Liver (tissue), 9 donors: ENCODE data around the gene TMEM123. TPM values are rescaled to one million over a fixed set of nuclear protein-coding genes. Genes with fewer than 3 reads are reported as not detected.

Experiments used
- DNase-seq: peaks from one replicate; pipeline ENCODE4 v3.0.0-alpha.2; 2017; ENCODE audit warnings: low spot score
- H3K27ac ChIP-seq, 2 donors: one replicate each; pipeline ENCODE4 v1.7.0; 2013; ENCODE audit warnings: inconsistent platforms in 2 of 2, low read length in 2 of 2, control low read depth in 1 of 2, low read depth in 1 of 2, mild to moderate bottlenecking in 1 of 2
- H3K27me3 ChIP-seq, 4 donors: one replicate each; pipeline versions ENCODE4 v1.6.1 to v1.7.0; 2013; ENCODE audit warnings: low read length in 3 of 4, inconsistent platforms in 1 of 4, mild to moderate bottlenecking in 1 of 4, moderate library complexity in 1 of 4; ENCODE audit not compliant: control insufficient read depth in 4 of 4, insufficient read depth in 4 of 4
- H3K36me3 ChIP-seq, 4 donors: one replicate each; pipeline versions ENCODE4 v1.6.1 to v1.7.0; 2013; ENCODE audit warnings: low read length in 3 of 4, mild to moderate bottlenecking in 3 of 4, low read depth in 1 of 4, moderate library complexity in 1 of 4; ENCODE audit not compliant: control insufficient read depth in 4 of 4, insufficient read depth in 3 of 4
- H3K4me1 ChIP-seq, 4 donors: one replicate each; pipeline versions ENCODE4 v1.6.1 to v1.7.0; 2013; ENCODE audit warnings: low read length in 3 of 4, mild to moderate bottlenecking in 3 of 4, moderate library complexity in 1 of 4; ENCODE audit not compliant: control insufficient read depth in 4 of 4, insufficient read depth in 4 of 4
- H3K4me3 ChIP-seq, 3 donors: one replicate each; pipeline versions ENCODE4 v1.6.1 to v1.7.0; 2013; ENCODE audit warnings: low read length in 3 of 3, control low read depth in 1 of 3, low read depth in 1 of 3, mild to moderate bottlenecking in 1 of 3
- H3K9ac ChIP-seq, 2 donors: one replicate each; pipeline ENCODE4 v1.7.0; 2013; ENCODE audit warnings: low read length in 2 of 2, mild to moderate bottlenecking in 2 of 2, moderate library complexity in 2 of 2, control low read depth in 1 of 2, low read depth in 1 of 2
- H3K9me3 ChIP-seq, 4 donors: one replicate each; pipeline versions ENCODE4 v1.6.1 to v1.7.0; 2013; ENCODE audit warnings: low read length in 3 of 4; ENCODE audit not compliant: control insufficient read depth in 4 of 4
- EGR1 ChIP-seq, 2 donors: IDR thresholded peaks; 2 replicates each; pipeline ENCODE4 v1.6.1; 2016 to 2018; ENCODE audit warnings: antibody characterized with exemption in 2 of 2, low read depth in 2 of 2
- FOXA1 ChIP-seq: IDR thresholded peaks from 2 replicates; pipeline ENCODE4 v1.6.1; 2016; ENCODE audit warnings: antibody characterized with exemption
- FOXA2 ChIP-seq: IDR thresholded peaks from 2 replicates; pipeline ENCODE4 v1.6.1; 2016; ENCODE audit warnings: antibody characterized with exemption
- GABPA ChIP-seq, 2 donors: IDR thresholded peaks in 1 of 2; conservative IDR thresholded peaks in 1 of 2; 2 replicates each; pipeline ENCODE4 v1.6.1; 2016; ENCODE audit warnings: antibody characterized with exemption in 2 of 2, mild to moderate bottlenecking in 1 of 2, moderate library complexity in 1 of 2
- HNF4A ChIP-seq, 2 donors: conservative IDR thresholded peaks; 2 replicates each; pipeline ENCODE4 v1.6.1; 2016; ENCODE audit warnings: antibody characterized with exemption in 2 of 2, mild to moderate bottlenecking in 2 of 2
- HNF4G ChIP-seq: IDR thresholded peaks from 2 replicates; pipeline ENCODE4 v1.6.1; 2016; ENCODE audit warnings: antibody characterized with exemption
- JUND ChIP-seq, 2 donors: IDR thresholded peaks; 2 replicates each; pipeline ENCODE4 v1.6.1; 2016; ENCODE audit warnings: antibody characterized with exemption in 2 of 2
- NR2F2 ChIP-seq: IDR thresholded peaks from 2 replicates; pipeline ENCODE4 v1.6.1; 2016; ENCODE audit warnings: antibody characterized with exemption
- RAD21 ChIP-seq, 2 donors: IDR thresholded peaks; 2 replicates each; pipeline ENCODE4 v1.6.1; 2016; ENCODE audit warnings: antibody characterized with exemption in 2 of 2, mild to moderate bottlenecking in 2 of 2
- RXRA ChIP-seq, 2 donors: IDR thresholded peaks; 2 replicates each; pipeline ENCODE4 v1.6.1; 2017 to 2018; ENCODE audit warnings: antibody characterized with exemption in 2 of 2, mild to moderate bottlenecking in 1 of 2
- SP1 ChIP-seq: IDR thresholded peaks from 2 replicates; pipeline ENCODE4 v1.6.1; 2018; ENCODE audit warnings: antibody characterized with exemption, mild to moderate bottlenecking
- TAF1 ChIP-seq: conservative IDR thresholded peaks from 2 replicates; pipeline ENCODE4 v1.6.1; 2016; ENCODE audit warnings: antibody characterized with exemption, mild to moderate bottlenecking
- YY1 ChIP-seq: IDR thresholded peaks from 2 replicates; pipeline ENCODE4 v1.6.1; 2016; ENCODE audit warnings: antibody characterized with exemption, mild to moderate bottlenecking
- WGBS: extraction: QIAGEN DNeasy Blood & Tissue Kit; methylation state at CpG from one replicate; pipeline ENCODE4 v1.1.7; 2013; 5-methylcytosine and 5-hydroxymethylcytosine counted together
- polyA plus RNA-seq, 2 donors: library from polyadenylated mRNA; stranded (reverse) in 1 of 2; unstranded in 1 of 2; fragments of 200-250 nt in 1 of 2; fragments of >200 nt in 1 of 2; fragmentation: Nextera tagmentation in 1 of 2; extraction: Ambion mirVana in 1 of 2; gene quantifications; one replicate each; pipeline versions ENCODE4 v1.2.1 to v1.2.3, GENCODE V29; 2013 to 2015
- total RNA-seq, 2 donors: library from RNA; depleted of rRNA; stranded (reverse); fragments of >200 nt; gene quantifications; one replicate each; pipeline ENCODE4 v1.2.3, GENCODE V29; 2014
- TF ChIP-seq, protein P1 (sequence below): fragments of 150-350 bp; IDR thresholded peaks from 2 replicates; pipeline ENCODE4 v1.5.1; 2017; ENCODE audit warnings: improper control_type of control experiment, low read depth, low read length; ENCODE audit not compliant: missing input control
- TF ChIP-seq, protein P2 (sequence below): IDR thresholded peaks from 2 replicates; pipeline ENCODE4 v1.6.1; 2016; ENCODE audit warnings: antibody characterized with exemption
- TF ChIP-seq, protein P3 (sequence below): IDR thresholded peaks from 2 replicates; pipeline ENCODE4 v1.6.1; 2016; ENCODE audit warnings: antibody characterized with exemption, mild to moderate bottlenecking
- TF ChIP-seq, protein P4 (sequence below): IDR thresholded peaks from 2 replicates; pipeline ENCODE4 v1.6.1; 2016; ENCODE audit warnings: antibody characterized with exemption
- TF ChIP-seq, protein P5 (sequence below): IDR thresholded peaks from 2 replicates; pipeline ENCODE4 v1.6.1; 2016; ENCODE audit warnings: antibody characterized with exemption
- donor health status: healthy.
- donor health status: healthy.
- donor health status: healthy.
- donor health status: healthy.
- donor health status: healthy.

Gene TMEM123
- total and polyA plus RNA-seq, 4 donors, result 101 to 140 (median 107) TPM

DNA sequence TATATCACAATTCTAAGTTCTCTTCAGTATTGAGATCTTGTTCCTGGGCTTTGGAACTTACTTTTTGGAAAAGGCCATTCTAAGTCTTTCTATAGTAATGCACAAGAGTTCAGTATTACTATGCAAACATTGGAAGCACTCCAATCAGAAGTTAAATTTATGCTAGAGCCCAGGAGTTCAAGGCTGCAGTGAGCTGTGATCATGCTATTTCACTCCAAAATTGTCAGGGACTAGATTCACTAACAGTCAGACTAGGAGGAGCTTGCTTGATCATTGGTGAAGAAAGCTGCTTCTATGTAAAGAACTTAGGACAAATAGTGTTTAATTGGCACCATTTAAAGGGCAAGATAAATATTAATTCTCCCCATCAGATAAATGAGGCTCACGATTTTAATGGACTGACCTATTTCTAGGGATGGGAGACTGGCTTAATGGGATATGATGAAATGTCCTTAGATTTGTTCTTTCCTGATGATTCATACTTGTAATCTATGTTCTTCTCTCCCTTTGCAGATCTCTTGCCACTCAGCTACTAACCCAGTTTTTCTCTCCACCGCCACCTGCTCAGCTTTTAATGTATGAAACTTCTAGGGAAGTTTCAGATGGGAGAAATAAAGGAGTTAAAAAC is 32.6 kb upstream of the TMEM123 start:
- no peak overlapping the region for H3K4me3 ChIP-seq
- no peaks in the 10 kb centered on the region for H3K27me3 ChIP-seq
- H3K9ac ChIP-seq, result peak overlapping the region in 1 of 2 donors; percentile 25
- no peaks in the 10 kb centered on the region for H3K36me3 ChIP-seq
- peaks cover 3 to 9% (median 6%) of the 10 kb centered on the region in 4 donors for H3K4me1 ChIP-seq
- 57% methylated on average over 2 of the region's 2 CpGs for WGBS
- TF ChIP-seq HNF4G (no peak), FOXA2 (peak; percentile 23), EGR1 (IDR thresholded peaks at IDR 0.05; ENCODE audit: low read depth in 2 of 2) (peak in 1 of 2 donors; percentile 38), JUND (IDR thresholded peaks at IDR 0.05) (peak in 1 of 2 donors; percentile 54), HNF4A (conservative IDR thresholded peaks at IDR 0.05) (peak; percentile 39 to 60), RXRA (IDR thresholded peaks at IDR 0.05) (peak; percentile 54 to 69), NR2F2 (no peak), RAD21 (IDR thresholded peaks at IDR 0.05) (peak; percentile 6 to 20), SP1 (no peak), GABPA (IDR thresholded peaks at IDR 0.05 in 1 of 2, conservative IDR thresholded peaks at IDR 0.05 in 1 of 2) (no peak), YY1 (peak; percentile 48), FOXA1 (no peak), TAF1 (no peak)
- TF ChIP-seq, protein P1, sequence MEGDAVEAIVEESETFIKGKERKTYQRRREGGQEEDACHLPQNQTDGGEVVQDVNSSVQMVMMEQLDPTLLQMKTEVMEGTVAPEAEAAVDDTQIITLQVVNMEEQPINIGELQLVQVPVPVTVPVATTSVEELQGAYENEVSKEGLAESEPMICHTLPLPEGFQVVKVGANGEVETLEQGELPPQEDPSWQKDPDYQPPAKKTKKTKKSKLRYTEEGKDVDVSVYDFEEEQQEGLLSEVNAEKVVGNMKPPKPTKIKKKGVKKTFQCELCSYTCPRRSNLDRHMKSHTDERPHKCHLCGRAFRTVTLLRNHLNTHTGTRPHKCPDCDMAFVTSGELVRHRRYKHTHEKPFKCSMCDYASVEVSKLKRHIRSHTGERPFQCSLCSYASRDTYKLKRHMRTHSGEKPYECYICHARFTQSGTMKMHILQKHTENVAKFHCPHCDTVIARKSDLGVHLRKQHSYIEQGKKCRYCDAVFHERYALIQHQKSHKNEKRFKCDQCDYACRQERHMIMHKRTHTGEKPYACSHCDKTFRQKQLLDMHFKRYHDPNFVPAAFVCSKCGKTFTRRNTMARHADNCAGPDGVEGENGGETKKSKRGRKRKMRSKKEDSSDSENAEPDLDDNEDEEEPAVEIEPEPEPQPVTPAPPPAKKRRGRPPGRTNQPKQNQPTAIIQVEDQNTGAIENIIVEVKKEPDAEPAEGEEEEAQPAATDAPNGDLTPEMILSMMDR, result no peak
- TF ChIP-seq, protein P2, sequence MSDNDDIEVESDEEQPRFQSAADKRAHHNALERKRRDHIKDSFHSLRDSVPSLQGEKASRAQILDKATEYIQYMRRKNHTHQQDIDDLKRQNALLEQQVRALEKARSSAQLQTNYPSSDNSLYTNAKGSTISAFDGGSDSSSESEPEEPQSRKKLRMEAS, result peak; percentile 19
- TF ChIP-seq, protein P3, sequence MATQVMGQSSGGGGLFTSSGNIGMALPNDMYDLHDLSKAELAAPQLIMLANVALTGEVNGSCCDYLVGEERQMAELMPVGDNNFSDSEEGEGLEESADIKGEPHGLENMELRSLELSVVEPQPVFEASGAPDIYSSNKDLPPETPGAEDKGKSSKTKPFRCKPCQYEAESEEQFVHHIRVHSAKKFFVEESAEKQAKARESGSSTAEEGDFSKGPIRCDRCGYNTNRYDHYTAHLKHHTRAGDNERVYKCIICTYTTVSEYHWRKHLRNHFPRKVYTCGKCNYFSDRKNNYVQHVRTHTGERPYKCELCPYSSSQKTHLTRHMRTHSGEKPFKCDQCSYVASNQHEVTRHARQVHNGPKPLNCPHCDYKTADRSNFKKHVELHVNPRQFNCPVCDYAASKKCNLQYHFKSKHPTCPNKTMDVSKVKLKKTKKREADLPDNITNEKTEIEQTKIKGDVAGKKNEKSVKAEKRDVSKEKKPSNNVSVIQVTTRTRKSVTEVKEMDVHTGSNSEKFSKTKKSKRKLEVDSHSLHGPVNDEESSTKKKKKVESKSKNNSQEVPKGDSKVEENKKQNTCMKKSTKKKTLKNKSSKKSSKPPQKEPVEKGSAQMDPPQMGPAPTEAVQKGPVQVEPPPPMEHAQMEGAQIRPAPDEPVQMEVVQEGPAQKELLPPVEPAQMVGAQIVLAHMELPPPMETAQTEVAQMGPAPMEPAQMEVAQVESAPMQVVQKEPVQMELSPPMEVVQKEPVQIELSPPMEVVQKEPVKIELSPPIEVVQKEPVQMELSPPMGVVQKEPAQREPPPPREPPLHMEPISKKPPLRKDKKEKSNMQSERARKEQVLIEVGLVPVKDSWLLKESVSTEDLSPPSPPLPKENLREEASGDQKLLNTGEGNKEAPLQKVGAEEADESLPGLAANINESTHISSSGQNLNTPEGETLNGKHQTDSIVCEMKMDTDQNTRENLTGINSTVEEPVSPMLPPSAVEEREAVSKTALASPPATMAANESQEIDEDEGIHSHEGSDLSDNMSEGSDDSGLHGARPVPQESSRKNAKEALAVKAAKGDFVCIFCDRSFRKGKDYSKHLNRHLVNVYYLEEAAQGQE, result peak; percentile 17
- TF ChIP-seq, protein P4, sequence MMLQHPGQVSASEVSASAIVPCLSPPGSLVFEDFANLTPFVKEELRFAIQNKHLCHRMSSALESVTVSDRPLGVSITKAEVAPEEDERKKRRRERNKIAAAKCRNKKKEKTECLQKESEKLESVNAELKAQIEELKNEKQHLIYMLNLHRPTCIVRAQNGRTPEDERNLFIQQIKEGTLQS, result peak; percentile 31
- TF ChIP-seq, protein P5, sequence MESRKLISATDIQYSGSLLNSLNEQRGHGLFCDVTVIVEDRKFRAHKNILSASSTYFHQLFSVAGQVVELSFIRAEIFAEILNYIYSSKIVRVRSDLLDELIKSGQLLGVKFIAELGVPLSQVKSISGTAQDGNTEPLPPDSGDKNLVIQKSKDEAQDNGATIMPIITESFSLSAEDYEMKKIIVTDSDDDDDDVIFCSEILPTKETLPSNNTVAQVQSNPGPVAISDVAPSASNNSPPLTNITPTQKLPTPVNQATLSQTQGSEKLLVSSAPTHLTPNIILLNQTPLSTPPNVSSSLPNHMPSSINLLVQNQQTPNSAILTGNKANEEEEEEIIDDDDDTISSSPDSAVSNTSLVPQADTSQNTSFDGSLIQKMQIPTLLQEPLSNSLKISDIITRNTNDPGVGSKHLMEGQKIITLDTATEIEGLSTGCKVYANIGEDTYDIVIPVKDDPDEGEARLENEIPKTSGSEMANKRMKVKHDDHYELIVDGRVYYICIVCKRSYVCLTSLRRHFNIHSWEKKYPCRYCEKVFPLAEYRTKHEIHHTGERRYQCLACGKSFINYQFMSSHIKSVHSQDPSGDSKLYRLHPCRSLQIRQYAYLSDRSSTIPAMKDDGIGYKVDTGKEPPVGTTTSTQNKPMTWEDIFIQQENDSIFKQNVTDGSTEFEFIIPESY, result no peak
- no peaks in the 10 kb centered on the region for H3K9me3 ChIP-seq
- no peak for DNase-seq
- peak overlapping the region; percentile 1 to 10 for H3K27ac ChIP-seq
